LoVo (cell line): ENCODE data around the gene CEP131.
"Not testable (repeated sequence)": the region's sequence is repeated elsewhere in the genome, so short reads cannot be mapped to it uniquely, and the experiment has no call there.

ENCODE experiments used
- DNase-seq: peaks from one replicate; pipeline ENCODE4 v3.0.0-alpha.2; 2016; ENCODE audit warnings: low spot score

Gene CEP131

DNA sequence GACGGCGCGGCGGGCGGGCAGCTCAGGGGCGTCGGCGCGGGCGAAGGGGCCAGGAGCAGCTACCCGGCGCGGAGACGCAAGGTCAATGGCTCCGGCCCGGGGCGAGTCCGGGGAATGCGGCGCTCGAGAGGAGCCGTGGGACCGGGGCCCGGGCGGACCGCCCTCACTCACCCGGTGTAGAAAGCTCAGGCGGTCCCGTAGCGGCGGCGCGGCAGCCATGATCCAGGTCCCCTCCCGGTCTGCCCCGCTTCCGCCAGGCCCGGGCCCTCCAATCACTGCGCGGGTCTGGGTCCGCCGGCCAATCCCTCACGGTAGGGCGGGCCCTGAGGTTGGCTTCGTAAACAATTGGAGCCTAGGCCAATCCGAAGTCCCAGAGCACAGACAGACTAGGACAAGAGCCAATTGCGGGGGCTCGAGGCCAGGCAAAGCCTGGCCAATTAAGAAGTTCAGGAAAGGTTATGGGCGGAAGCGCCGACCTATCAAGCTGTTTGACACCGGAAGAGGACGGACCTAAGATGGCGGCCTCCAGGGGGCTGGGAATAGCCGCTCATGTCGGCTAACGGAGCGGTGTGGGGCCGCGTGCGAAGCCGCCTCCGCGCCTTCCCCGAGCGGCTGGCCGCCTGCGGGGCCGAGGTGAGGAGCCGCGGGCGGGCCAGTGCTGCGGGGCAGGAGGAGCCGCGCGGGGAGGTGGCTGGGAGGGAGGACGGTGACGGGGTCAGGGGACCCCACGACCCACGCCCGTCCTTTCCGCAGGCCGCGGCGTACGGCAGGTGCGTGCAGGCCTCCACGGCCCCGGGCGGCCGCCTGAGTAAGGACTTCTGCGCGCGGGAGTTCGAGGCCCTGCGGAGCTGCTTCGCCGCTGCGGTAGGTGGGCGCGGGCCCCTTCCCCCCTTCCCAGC is 16.3 kb upstream of the CEP131 start, which contains the start of the genes NDUFAF8 and TEPSIN:
TSS of gene NDUFAF8 (plus strand) at position 504 of the 899 bp plus-strand sequence. CDS start at position 550, 46 bp downstream.
TSS of gene TEPSIN (minus strand) at position 241 of the 899 bp plus-strand sequence. CDS start at position 219, 22 bp downstream.
- DNase-seq: peak; percentile 99

DNA sequence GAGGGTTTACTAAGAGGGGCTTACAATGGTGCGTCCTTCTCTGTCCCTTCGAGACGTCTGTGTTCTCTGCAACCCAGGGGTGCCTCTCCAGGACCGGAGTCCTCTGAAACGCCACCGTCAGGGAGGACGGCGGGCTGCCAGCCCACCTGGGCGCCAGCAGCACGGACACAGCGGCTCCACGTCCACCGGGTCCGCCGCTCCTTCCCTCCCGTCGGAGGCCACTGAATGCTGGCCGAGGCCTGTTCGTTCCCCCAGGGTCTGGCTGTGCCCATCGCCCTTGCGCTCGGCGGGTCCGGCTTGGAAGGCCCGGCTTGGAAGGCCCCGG is 15.7 kb upstream of the CEP131 start:
- no peak for DNase-seq

DNA sequence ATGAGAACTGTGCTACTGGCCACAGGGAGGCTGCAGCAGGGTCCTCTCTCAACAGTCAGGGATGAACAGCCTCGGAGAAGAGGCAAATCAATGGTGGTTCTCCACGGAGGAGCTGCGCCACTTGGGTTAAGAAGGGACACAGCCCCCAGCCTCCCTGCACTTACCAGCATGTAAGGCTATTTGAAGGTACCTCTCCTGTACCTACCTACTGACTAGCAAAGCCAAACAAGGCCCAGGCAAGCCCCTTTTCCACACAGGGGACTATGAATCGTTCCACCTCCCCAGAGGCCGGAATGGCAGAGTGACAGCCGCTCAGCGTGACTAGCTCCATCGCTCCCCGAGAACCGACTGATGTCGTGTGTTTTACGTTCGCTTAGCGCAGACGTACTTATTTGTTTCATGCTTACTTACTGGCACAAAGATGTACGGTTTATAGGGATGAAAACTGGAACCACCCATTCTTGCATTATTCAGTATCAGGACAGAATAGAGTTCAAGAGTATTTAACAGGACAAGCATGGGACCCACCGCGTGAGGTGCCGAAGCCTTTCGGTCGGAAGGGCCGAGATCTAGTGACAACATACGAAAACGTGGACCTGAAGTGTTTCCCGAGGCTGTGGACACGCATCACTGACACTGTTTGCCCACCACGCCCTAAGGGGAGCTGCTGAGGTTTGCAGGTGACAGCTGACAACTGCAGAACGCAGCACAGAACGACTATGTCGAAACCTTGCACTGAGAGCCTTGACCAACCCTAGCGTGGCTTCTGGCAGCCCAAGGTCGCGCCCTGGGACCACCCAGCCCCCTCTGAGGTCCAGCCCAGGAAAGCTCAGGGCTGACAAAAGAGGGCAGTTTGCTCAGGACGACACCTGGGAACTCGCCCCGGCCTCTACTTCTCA is 15.1 kb upstream of the CEP131 start:
- DNase-seq: peak; percentile 21

DNA sequence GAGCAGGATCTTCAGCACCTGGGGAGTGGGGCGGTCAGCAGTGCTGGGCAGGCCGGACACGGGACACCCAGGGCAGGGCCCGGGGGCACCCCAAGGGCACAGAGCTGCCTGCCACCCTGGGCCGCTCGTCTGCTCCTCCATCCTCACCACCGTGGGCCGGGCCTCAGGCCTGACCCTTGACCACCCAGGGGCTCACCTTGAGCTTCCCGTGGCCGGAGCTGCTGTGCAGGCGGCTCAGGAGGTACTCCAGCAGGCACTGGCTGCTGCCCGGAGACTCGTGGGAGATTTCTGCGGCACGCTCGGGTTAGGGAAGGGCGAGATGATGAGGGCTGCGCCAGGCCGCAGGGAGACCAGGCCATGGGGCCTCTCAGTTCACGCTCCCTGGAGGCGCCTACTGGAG is 14.0 kb upstream of the CEP131 start:
- DNase-seq: no peak

DNA sequence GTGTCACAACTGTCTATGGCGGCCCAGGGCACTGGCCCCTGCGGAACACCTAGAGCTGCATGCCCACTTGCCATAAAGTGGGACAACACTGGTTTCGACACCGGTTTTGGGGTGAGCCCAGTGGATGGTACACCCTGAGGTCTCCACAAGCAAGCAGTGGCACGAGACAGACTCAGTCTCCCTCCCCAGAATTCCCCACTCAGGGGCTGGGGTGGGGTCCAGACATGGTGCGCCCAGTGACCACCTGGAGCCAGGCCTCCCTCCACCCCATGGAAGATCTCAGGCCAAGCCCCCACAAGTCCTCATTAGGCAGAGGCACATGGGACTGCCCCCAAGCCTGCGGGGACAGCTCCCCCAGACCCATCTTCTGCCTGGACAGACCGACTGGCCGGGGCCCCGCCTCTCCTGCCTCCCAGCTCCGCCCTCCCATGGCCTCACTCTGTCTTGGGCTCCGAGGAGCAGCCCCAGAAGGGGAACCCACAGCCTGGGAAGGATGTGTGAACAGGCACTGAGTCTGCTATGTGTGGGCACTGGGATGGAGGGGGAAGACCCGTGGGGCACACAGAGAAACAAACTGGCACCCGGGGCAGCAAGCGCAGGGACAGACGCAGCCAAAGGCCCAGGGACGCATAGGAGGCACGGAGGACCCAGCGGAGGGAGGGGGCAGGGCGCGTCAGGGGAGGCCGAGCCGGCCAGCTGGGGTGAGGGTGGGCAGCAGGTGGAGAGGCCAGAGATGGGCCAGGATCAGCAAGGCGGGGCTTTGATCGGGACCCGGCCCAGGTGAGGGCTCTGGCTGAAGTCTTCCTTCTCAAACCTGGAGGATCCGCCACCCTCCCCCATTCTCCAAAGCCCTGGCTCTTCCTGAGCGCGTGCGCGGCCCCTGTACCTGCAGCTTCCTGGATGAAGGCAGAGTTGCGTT is 13.3 kb upstream of the CEP131 start:
- DNase-seq: no peak

DNA sequence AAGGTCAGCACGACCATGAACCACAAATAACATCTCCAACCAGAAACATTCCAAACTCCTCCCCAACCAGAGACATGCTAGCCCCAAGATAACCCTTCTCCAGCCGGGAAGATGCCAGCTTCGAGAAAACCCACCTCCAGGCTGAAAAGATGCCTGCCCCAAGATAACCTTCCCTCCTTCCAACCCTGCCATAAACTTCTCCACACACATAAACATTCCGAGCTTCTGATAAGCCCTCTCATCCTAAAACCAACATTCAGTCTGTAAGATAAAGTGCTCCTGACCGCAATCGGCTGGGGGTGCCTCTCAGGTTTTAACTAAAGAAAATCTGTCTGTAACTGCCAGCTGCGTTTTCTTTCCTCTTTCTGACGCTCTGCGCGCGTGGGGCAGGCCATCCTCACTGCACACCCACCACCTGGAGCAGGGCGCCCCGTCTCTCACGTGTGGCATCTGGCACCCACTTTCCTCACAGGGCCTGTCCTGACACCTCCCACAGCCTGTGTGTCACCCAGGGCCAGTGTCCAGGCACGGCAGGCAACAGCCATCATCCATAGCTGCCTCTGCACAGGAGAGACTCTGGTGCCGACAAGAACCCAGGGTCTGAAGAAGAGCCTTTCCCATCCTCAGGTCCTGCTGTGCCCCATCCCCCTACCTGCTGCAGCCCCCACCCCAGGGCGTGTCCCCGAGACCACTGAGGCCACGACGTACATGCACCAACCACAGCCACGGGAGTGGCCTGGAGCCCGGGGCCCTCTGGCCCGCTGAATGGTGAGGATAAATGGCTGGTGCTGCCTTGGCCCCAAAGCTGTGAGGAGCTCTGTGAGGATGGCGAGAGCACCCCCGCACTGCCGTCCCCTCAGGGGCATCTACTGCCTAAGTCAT is 12.4 kb upstream of the CEP131 start:
- DNase-seq: no peak

DNA sequence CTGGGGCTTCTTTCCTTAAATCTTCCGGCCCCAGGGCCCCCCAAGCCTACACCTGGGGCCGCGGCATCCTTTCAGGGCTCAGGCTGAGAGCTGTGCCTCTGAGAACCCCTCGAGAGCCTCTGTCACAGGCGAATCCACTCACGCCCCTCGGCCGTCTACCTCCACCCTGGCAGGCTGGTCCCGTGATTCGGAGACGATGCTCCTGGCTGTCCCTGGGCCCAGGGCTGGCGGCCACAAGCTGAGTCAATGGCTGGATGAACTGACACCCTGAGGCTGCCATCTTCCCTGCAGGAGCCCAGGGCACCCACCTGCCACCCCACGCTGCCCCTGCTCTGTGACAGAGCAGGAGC is 11.7 kb upstream of the CEP131 start:
- DNase-seq: no peak

DNA sequence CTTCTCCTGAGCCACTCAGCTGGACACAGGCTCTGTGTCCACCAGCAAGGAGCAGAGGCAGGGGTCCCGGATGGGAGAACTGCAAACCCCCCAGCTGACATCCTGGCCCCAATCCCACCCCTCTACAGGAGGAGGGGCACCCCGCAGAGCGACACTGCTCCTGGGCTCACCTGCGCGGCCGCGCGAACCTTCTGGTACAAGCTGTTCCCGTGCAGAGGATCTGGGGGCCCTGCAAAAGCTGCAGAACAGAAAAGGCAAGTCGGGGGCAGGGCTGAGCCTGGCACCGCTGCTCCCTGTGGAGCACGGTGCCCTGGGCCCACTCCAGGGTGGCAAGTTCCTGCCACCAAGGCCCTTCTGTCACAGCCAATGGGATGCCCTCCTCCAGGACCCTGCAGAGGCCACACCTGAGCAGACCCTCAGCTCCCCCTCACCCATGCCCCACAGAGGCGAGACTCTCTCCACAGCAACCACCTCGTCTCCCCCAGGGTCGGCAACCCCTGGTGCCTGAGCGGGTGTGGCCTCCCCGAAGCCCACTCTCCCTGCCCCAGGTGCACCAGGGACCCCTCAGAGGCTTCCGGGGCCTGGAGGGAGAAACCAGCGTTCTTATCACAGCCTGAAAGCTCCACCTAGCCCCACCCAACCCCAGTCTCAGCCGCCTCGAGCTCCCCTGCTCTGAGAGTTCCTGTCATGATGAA is 11.2 kb upstream of the CEP131 start:
- DNase-seq: no peak

DNA sequence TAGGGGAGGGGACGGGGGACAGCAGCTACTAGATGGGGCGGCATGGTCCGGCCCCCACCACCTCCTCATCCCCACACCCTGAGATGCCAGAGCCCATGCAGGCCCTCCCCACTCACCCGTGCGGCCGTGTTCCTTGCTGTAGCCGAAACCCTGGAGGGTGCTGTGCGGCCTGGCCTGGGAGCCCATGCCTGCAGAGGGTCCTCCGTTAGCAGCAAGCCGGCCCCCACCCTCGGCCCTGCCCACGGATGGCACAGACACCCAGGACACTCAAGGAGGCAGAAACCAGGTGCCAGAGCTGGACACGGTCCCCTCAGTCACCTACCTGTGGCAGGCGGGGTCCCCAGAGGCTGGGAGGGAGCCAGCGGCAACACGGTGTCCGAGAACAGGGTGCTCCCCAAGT is 10.6 kb upstream of the CEP131 start:
- DNase-seq: no peak

DNA sequence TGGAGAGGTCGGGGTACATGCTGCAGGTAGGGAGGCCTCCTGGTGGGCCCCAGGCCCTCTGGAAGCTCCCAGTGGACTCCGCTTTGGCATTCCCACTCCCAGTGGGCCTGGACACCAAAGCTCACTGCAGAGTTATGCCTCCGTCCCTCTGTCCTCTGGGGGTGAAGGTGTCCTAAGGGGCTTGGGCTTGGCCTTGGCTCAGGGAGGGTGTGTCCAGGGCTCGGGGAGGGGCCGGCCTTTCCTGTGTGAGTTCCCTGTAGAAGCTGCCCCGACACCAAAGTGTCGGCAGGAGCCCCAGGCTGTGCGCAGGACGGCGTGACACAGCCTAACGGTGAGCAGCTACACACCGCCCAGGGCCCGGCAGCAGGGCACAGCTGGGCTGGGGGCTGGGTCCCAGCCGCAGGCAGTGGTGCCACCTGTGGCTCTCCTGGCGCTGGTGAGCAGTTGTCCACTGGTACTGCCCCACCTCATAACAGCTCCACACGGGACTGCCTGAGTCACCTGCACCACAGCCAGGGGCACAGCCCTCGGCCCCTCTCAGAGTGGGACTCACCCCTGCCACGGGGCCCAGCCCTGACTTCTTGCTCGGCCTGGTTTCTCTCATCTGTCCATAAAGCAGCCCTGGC is 10.0 kb upstream of the CEP131 start:
- DNase-seq: no peak

DNA sequence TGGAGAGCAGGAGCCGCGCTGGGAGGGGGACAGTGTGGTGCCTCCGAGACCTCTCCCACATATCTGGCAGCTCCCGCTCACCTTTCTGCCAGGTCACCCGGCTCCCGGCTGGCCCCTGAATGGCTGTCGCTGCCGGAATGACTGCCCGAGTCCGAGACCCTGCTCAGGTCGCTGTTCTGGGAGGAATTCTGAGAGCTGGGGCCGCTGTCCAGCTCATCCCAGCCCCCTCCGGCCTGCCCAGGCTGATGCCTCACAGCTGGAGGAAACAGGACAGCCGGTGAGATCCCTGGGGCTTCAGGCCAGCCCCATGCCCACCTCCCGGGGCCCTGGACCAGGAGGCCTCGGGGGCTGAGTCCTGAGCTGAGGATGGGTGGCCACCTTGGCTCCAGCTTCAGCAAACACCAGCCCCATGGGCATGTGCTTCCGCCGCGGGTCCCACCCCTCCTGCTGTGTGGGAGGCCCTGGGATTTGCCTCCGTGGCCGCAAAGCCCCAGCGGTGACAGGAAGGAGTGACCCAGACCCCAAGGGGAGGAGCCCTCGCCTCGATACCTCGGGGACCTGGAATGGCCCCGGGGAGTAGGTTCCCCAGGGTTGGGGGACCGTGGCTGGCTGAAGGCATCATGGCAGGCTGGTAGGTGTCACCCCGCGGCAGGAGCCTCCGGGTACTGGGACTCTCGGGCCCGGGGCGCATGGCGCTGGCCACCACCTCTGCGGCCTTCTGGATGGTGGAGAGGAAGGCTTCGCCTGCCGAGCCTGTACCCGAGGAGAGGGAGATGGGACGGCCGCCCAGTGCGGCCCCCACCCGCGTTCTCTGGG is 9.2 kb upstream of the CEP131 start:
- no peak for DNase-seq

DNA sequence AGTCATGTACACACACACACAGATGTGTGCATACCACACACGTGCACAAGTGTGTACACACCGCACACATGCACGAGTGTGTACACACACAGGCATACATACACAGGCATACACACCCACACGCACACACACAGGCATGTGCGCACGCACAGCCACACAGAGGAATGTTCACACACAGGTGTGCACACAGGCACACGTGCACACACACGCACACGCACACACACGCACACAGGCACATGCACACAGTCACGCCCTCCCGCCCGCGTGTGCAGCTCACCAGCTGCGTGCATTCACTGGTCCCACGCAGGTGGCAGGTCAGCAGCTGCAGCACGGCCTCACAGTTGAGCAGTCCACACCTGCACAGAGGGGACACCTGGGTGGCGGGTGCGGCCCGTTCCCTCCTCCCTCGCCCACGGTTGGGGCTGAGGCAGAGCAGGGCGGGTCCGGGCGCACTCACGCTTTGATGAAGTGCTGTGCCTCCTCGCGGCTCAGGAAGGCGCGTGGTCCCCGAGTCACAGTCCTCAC is 8.4 kb upstream of the CEP131 start:
- no peak for DNase-seq

DNA sequence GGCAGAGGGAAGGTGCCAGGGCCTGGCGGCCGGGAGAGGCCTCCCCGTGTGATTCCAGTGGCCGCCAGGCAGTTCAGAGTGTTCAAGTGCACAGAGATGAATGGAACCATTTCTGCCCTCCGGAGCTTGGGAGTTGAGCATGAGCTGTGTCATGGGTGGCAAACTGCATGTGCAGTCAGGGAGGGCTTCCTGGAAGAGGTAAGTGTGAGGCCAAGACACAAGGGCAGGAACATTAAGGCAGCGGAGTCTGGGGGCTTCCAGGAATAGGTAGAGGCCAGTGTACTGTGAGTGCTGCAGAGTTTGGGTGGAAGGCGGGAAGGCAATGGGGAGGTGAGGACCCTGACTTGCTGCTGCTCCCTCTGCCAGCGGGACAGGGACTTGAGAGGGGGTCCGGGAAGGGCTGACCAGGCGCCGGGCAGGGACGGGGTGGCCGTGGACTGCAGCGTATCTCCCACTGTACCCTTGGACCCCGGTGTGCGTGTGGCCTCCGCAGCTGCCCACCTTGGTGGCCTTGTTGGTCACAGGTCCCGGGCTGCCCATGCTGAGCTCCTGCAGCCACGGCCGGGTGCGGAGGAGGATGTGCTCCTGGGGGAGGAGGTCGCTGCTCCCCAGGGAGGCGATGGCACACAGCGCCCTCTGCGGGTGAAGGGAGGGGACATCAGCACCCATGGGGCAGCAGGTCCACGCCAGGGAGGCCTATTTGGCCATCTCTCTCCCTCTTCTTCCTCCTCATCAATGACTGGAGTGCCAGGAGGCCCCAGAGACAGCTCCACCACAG is 7.5 kb upstream of the CEP131 start:
- DNase-seq: no peak

DNA sequence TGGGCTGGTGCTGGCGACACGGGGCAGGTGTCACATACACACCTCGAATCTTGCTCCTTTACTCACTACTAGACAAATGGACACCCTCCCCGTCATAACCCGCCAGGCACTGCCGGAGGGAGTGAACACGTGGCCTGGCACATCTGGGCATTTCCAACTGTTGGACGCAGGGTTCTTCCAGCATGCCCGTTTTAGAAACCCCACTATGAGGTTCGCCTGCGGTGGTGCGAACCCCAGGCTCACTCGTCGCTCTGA is 6.8 kb upstream of the CEP131 start:
- no peak for DNase-seq

DNA sequence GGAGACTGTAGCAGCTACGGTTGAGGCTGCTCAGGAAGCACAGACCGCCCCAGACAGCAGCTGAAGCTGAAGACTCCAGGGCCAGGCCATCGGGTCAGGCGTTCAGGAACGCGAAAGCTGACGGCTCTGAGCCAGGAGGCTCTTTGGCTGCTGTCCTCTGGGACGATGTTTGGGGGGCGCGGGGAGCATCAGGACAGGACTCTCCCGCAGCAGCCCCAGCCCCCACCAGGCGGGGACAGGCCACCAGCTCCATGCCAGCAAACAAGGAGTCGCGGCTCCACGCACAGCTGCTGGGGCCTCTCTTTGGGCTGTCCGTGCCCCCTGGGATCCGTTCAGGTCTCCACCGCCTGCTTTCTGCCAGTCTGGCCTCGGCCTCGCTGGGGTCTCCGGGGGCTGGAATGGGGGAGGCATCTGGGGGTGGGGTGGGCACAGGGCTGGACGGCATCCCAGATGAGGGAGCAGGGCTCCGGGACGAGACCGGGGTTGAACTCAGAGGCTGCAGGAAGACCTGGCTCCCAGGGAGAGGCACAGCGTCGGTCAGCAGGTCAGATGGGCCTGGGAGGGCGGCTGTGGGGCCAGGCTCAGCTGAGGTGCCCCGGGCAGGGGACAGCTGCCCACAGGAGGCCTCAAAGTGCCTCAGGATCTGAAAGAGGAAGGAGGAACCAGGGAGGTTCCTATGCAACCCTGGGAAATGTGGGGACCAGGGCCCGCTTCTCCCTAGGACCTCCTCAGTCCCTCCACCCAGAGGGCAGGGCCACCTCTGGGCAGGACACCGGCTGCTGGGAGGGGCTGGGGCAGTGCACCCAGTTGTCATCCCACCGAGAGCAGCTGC is 6.3 kb upstream of the CEP131 start:
- DNase-seq: no peak

DNA sequence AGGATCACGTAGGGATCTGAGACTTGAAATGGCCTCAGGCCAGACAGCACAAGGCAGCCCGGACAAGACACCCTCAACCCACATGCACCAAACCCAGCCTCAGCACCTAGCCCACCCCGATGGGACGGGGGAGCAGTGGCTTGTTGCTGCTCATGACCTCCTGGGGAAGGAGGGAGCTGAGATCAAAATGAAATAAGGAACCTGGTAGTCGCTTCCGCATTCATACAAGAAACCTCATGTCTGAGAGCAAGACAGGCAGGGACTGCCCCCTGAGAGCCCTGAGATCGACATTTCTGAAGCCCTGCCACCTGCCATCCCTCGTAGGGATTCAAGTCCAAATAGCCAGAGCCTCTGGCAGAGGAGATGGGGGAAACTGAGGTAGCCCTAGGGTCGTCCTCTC is 5.7 kb upstream of the CEP131 start:
- DNase-seq: no peak

DNA sequence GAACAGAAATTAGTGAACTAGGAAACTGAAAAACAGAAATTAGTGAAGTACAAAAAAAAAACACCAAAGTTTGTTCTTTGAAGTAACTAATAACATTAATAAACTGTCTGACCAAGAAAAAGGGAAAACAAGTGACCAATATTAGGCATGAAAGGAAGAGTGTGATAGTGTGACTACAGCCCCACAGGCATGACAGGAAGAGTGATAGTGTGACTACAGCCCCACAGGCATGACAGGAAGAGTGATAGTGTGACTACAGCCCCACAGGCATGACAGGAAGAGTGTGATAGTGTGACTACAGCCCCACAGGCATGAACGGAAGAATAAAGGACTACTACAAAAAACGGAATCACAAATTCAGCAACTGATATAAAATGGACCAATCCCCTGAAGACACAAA is 4.9 kb upstream of the CEP131 start:
- DNase-seq: not testable (repeated sequence)
